GM18498 (cell line): ENCODE measurements around the gene LSM4.
"Not testable (repeated sequence)": the region's sequence is repeated elsewhere in the genome, so short reads cannot be mapped to it uniquely, and the experiment has no call there.

Experiments
- ATAC-seq: cut with Tn5 transposase; IDR thresholded peaks from one replicate; pipeline ENCODE4 v1.9.1; 2021; ENCODE audit warnings: mild to moderate bottlenecking, moderate library complexity; ENCODE audit not compliant: unreplicated experiment

The LSM4 gene

DNA sequence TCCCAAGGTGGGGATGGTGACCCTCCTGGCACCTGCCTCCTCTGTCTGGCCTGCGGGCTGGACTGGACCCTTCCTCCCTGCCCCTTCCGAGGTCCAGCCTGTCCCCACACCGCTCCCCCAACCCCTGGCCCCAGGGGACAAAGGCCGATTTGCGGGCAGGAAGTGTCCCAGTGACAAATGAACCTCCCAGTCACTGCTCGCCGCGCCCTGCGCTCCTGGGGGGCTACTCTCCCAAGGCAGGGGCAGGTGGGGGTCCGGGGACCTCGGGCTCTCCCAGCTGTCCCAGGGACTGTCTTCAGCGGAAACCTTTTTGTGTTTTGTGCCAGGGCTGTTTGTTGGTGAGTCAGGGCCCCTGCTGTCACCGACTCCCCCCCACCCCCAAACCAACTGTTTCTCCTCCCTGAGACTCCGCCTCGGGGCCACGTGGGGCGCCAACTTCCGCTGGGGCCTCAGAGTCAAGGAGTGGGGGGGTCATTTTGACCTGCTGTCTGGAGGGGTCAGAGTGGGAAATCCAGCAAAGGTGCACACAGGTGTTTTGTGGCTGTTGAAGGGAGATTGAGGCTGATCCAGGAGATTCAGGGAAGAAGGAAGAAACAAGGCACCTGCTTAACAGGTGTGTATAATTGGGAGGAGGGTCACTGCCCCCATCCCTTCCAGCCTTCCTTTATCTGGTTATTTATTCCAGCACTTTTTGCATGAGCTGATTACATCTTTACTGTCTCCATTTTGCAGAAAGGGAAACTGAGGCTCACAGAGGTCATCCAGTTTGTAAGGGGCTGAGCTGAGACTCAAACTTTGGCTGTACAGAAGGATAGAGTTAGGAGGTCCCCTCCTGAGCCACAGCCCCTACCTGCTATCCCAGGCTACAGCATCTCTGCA lies 18.4 kb upstream of the LSM4 start:
- ATAC-seq, result peak; percentile 59

DNA sequence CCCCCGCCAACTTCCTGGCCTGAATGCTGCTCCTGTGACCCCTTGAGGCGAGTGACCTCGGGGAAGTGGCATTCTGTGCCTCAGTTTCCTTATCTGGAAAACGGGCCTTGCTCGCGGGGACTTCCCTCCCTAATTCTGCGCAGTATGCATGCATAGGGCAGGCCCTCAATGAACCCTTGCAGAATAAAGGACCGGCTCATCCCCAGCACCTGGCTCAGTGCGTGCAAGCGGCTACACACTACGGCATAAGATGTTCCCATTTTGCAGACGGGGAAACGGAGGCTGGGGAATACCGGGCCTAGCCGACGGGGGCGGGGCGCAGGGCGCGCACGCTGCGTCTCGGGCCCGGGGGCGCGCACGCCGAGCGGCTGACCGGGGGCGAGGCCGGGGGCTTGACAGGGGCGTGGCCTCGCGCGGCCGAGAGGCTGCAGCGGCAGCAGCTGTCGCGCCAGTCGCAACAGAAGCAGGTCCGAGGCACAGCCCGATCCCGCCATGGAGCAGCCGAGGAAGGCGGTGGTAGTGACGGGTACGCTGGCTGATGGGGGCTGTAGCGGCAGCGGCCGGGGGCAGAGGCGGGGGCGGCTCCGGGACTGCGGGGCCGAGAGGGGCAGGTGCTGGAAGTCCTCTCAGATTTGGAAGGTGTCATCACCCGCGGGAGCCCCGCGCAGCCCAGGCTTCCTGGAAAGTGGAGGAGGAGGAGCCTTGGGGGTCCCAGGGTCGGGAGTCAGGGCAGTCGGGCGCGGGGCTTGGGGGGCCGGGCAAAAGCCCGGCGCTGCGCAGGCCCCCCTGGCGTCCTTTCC lies 17.5 kb upstream of the LSM4 start, which contains the start of gene PGPEP1:
Gene PGPEP1 (plus strand): TSS at position 409 of the 800 bp plus-strand sequence. CDS start 84 bp downstream, at position 493.
- ATAC-seq, result peak; percentile 59

DNA sequence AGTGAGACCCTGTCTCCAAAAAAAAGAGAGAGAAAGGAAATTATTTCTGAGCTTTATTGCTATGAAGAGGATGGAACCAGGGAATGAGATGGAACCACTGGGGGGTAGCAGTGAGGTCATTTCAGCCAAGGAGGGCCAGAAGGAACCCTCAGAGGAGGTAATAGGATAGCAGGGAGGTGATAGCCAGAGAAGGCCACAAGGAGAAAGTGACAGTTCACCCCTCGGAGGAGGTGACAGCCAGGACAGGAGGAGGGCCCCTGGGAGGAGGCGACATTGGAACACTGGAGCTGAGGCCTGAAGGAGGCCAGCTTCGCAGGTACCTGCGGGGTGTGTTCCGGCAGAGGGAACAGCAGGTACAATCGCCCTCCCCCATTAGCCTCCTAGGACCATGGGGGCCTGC lies 16.8 kb upstream of the LSM4 start:
- no peak for ATAC-seq

DNA sequence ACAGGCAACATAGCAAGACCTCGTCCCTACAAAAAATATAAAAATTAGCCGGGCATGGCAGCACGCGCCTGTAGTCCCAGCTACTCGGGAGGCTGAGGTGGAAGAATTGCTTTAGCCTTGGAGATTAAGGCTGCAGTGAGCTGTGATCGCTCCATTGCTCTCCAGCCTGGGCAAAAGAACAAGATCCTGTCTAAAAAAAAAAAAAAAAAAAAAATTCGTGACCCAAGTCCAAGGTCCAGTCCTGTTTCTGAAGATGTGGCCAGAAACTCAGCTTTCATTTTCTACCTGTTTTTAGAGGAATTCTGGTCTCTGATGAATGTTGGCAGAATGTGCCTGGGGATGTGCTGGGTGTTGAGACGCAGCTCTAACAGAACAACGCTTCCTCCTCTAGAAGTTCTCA lies 15.7 kb upstream of the LSM4 start:
- ATAC-seq, result no peak

DNA sequence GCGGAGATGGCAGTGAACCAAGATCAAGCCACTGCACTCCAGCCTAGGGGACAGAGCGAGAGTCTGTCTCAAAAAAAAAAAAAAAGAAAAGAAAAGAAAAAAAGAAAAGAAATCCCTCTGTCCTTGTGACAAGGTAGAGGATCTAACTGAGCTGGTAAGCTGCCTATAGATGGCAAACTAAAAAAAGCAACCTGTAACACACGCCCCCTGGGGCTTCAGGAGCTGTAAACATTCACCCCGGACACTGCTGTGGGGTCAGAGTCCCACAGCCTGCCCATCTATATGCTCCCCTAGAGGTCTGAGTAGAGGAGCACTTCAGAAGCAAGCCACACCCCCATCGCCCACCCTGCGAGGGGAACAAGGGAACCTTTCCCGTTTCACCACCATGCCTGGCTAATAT lies 13.2 kb upstream of the LSM4 start:
- no peak for ATAC-seq

DNA sequence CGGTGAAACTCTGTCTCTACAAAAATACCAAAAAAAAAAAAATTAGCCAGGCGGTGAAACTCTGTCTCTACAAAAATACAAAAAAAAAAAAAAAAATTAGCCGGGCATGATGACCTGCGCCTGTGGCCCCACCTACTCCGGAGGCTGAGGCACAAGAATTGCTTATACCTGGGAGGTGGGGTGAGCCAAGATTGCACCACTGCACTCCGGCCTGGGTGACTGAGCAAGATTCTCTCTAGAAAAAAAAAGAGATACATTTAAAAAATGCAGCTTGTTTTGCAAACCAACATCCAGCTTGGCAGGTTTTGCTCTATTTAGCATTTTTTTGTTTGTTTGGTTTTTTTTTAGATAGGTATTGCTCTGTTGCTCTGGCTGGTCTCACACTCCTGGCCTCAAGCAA lies 10.8 kb upstream of the LSM4 start:
- ATAC-seq, result no peak

DNA sequence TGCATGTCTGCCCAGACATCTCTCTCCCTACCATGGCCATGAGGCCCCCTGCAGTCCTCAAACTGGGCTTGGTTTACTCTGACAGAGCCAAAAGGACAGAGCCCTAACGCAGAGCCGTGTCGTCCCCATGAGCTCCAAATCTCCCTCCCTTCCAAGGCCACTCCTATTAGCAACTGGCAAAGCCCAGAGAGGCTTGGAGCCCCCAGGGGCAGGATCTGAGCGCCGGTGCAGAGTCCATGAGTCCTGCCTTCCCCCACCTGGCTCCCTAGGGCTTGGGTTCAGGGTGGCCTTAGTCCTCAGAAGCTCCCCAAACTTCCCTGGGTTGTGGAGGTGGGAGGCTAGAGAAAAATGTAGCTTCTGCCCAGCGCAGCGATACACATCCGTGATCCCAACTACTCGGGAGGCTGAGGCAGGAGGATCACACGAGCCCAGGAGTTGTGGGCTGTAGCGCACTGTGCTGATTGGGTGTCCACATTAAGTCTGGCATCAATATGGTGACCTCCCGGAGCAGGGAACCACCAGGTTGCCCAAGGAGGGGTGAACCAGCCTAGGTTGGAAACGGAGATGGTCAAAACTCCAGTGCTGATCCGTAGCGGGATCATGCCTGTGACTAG lies 10.1 kb upstream of the LSM4 start:
- no peak for ATAC-seq

DNA sequence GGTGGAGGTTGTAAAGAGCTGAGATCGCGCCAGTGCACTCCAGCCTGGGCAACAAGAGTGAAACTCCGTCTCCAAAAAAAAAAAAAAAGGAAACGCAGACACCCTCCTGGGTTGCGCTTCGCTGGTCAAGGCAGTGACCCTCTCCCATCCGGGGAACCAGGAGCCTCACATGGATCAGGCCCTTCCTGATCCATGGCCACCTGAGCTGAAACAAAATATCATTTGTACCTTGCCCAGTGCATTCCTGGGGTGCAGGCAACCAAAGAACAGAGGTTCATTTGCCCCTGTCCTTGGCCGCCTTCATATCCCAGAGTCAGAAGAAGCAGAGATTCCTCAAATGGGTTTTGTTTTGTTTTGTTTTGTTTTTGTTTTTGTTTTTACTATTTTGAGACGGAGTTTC lies 8.0 kb upstream of the LSM4 start:
- ATAC-seq, result no peak

DNA sequence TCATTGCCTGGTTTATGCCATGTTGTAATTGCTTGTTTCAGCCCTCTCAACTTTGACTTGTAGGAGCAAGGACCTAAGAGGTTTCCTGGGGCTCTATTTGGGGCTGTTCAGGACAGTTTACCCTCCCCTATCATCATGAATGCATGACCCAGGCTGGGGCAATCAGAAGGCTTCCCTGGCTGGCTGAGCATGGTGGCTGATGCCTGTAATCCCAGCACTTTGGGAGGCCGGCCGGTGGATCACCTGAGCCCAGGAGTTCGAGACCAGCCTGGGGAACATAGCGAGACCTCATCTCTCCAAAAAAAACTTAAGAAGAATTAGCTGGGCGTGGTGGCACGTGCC lies 6.1 kb upstream of the LSM4 start:
- ATAC-seq, result no peak

DNA sequence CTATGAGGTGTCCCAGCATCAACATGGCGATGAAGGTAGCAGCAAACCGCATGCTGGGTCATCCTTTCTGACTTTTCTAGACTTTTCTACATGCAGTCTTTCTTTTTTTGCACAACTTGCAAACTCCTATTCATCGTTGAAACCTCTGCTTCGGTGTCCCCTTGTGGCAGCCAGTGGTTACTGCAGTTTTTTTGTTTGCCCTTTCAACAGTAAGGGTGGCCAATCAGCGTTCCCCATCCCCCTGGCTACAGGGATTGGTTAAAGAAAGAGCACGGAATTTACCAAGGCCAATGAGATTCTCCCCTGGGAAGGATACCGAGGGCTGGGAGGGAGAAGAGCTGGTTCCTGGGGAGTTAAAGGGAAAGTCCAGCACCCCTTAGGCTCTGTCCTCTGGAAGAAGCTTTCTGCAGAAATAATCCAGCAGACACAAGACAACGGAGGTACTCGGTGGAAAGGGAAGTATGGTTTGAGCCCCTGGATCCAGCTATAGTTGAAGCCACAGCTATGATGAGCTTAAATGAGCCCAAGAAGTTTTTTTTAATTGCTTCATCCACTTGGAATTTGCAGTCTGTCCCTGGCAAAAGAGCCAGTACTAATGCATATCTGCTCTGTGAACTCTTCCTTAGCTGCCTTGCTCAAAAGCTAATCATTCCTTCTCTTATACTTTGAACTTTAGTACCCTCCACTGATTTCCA lies 5.6 kb upstream of the LSM4 start:
- peak; percentile 85 for ATAC-seq

DNA sequence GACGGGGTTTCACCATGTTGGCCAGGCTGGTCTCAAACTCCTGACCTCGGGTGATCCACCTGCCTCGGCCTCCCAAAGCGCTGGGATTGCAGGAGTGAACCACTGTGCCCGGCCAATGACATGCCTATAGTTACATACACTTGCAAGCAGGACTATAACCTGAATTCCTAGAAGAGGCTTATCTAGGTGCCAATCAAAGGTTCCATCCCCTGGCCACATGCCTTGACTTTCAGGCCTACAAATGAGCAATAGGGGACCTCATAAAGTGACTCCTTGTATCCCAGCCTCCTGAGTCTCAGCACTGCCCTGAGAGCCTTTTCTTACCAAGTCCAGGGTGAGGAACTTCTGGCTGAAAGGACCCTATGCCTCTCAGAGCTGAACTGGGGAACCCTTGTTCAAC lies 3.9 kb upstream of the LSM4 start:
- no peak for ATAC-seq

DNA sequence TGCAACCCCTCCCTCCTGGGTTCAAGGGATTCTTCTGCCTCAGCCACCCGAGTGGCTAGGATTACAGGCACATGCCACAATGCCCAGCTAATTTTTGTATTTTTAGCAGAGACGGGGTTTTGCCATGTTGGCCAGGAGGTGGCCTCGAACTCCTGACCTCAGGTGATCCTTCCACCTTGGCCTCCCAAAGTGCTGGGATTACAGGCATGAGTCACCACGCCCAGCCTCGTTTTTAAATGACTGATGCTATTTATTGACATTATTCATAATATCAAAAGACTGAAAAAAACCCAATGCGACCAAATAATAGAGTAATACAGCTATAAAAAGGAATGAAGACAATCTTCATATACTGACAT lies 1.5 kb upstream of the LSM4 start:
- ATAC-seq, result not testable (repeated sequence)

DNA sequence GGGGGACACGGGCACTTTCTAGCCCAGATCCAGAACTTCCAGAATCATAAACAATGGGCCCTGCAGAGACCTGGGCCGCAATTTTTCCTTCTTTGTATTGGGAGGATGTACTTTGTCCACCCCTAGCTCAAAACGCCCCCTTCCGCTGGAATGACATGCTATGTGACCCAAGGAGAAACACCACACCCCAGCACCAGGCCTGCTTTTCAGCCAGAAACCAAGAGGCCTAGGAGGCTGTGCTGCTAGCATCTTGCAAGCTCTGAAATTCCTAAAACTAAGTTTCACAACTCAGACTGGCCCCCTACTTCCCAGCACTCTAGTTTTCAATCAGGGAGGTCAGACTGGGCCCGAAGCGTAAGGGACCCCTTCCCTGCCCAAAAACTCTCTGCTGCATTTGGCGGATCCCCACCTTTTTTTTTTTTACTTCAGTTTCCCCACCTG lies 538 bp downstream of the LSM4 start:
- ATAC-seq, result no peak

DNA sequence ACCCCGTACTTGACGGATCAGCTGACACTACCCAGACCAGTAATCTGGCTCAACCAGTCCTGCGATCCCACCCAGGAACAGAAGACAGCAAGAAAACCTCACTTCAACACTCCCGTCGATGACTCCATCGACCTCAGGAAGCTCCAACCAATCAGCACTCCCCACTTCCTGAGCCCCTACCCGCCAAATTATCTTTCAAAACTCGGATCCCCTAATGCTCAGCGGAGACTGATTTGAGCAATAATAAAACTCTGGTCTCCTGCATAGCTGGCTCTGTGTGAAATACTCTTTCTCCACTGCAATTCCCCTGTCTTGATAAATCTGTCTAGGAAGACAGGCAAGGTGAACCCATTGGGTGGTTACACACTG lies 1.2 kb downstream of the LSM4 start:
- ATAC-seq, result no peak

DNA sequence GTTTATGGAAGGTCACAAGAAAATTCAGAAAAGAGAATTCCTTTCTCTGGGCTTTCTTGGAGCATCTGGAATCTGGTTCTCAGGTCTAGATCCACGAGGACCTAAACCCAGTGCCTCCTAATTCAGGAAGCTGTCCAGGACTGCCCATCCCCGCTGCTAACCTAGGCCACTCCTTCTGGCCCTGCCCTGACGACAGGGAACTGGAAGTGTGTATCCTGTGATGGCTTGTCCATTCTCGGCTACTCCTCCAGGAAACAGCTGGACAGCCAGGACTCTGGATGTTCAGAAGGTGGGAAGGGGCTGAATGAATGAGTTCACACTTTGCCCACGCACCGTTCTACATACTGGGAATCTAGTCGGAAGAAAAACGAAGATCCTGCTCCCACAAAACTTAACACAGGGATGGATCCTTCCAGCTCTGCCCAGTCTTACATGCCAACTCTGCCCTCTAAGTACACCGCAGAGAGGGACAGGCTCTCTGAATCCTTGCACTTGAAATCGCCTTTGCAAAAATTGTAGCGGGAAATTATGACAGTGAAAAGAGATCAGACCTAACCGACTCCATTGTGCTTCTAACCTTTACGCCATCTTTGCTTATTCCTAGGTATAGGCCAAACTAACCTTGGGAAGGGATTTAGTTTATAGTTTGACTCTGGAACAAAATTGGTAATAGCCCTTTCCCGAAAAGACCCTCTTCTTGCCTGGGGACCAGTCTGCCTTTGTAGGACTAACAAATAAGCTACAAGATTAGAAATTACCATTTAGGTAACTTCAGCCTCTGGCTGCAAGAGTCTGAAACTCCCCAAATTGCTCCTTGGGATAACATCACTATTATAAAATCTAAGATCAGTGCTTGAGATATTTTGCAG lies 1.8 kb downstream of the LSM4 start:
- no peak for ATAC-seq

DNA sequence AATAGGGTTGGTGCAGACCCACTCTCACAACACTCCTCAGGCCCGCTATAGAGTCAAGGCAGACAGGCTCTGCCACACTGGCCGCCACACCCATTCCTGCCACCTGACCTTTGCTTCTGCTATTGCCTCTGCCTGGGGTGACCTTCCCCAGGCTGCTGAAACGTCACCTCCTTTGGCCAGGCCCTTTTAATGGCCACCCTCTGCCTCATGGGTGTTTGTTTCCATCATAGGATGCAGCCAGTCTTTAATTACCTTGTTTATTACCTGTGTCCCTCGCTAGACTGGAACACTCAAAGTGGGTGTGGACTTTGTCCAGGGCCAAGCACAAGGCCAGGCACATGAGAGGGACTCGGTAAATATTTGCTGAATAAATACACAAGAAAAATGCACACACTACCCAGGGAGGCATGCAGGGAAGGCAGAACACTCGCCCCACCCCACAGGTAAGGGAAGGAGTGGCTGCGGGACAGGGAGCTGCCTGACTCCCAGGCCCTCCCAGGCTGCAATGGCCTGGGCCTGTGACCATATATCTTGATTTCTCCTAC lies 3.2 kb downstream of the LSM4 start:
- no peak for ATAC-seq

DNA sequence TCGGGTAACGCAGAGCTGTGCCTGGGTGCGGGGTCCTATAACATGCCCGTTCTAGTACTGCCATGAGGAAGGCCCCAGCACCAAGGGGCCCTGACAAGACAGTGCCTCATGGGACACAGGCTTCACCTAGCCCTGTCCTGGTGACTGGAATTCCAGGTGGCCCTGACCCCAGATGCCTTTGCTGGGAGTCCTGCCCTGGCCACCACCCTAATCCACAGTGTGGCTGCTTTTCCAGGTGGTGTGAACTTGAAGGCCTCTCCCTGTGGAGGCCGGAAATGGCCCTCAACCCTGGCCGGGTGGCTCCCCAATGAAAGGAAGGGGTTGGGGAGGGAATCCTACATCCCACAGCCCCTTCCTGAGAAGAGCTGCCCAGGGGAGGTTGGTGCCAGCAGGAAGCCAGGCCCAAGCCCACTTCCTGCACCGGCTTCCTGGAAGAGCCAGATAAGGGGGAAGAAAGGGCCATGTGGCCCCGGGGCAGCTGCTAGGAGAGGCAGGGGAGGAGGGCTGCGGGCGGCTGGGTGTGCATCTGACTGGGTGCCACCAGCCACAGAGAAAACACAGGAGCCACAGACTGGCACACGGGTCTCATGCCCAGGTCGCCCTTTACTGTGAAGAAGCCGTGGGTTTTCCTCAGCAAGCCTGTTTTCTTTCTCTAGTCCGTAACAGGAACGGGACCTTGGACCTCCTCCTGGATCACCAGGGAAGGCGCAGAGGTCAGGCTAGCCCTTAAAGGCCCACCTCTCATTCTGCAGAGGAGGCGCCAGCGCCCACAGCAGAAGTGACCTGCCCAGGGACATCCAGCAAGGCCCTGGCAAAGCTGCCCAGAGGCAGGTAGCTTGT lies 4.7 kb downstream of the LSM4 start:
- no peak for ATAC-seq

DNA sequence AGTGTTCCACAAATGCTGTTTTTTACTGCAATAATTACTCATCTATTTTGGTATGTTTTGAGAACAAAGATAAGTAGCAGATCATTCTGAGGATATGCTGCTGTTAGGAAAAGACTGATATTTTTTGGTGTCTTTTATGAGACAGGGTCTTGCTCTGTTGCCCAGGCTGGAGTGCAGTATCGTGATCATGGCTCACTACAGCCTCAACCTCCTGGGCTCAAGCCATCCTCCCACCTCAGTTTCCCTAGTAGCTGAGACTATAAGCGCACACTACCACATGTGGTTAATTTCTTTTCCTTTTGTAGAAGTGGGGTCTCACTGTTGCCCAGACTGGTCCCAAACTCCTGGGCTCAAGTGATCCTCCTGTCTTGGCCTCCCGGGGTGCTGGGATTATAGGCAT lies 9.5 kb downstream of the LSM4 start:
- ATAC-seq, result no peak

DNA sequence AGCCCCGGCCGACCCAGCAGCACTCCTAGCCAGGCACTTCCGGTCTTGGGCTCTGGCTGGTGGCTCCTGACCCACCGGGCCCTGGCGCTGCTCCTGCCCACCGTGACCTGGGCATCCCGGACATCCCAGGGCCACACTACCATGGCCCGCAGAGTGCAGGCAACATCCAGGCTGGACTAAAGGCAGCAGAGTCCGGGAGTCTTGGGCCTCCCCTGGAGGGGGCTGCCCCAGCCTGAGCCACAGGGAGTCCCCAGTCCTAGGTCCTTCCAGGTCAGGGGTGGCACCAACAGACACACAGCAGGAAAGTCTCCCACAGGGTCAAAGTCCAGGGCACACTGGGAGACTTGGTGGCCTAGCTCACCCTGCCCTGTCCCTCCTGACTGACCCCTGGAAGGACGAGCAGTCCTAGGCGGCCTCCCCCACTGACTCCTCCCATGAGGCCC lies 10.8 kb downstream of the LSM4 start:
- ATAC-seq, result no peak
